AG04449 (cell line): ENCODE data around the gene DAB1.

ENCODE experiments used
- CTCF ChIA-PET: fragments of 350-600 bp; formaldehyde crosslinking; extraction: SDS; loops from one replicate; lab custom pipeline; 2021; ENCODE audit warnings: antibody characterized with exemption; lab: Yijun Ruan, JAX
- POLR2A ChIA-PET: fragments of 400-600, 350-600 bp; formaldehyde crosslinking; extraction: SDS; loops from one replicate; lab custom pipeline; 2020; ENCODE audit warnings: antibody characterized with exemption, inconsistent platforms; lab: Yijun Ruan, JAX
- DNase-seq: peaks from one replicate; pipeline ENCODE4 v3.0.0-alpha.2; 2010; ENCODE audit warnings: low read depth, low spot score
- H3K4me3 ChIP-seq: 2 replicates; pipeline ENCODE4 v1.5.1; 2011; ENCODE audit warnings: low read depth, mild to moderate bottlenecking, control low read depth, low read length
- TF ChIP-seq, protein P1 (sequence below): IDR thresholded peaks from one replicate; pipeline ENCODE4 v1.5.1; 2011; ENCODE audit warnings: mild to moderate bottlenecking, moderate library complexity, low read length, control low read depth, inconsistent platforms; ENCODE audit not compliant: insufficient read depth; ENCODE audit errors: missing control alignments

DAB1 gene

DNA sequence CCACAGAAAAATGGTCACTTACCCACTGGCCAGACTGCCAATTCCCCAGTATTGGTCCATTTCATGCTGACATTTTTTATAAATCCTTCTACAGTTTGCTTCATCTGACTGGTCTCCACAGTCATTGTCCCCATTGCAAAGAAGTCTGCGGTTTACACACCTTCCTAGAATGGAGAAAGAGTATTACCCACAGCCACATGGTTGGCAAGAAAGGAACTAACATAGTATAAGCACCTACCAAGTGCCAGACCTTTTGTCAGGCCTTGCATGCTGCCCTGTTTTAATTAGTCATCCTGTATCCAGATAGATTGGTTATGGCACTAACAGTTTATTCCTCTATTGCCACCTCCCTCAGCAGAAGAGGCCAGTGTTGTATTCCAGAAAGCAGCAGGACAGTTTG is 469.2 kb downstream of the DAB1 start:
- no peak for DNase-seq
- POLR2A ChIA-PET: no interaction called here
- H3K4me3 ChIP-seq: no peak overlapping the region
- CTCF ChIA-PET: no interaction called here
- TF ChIP-seq, protein P1, sequence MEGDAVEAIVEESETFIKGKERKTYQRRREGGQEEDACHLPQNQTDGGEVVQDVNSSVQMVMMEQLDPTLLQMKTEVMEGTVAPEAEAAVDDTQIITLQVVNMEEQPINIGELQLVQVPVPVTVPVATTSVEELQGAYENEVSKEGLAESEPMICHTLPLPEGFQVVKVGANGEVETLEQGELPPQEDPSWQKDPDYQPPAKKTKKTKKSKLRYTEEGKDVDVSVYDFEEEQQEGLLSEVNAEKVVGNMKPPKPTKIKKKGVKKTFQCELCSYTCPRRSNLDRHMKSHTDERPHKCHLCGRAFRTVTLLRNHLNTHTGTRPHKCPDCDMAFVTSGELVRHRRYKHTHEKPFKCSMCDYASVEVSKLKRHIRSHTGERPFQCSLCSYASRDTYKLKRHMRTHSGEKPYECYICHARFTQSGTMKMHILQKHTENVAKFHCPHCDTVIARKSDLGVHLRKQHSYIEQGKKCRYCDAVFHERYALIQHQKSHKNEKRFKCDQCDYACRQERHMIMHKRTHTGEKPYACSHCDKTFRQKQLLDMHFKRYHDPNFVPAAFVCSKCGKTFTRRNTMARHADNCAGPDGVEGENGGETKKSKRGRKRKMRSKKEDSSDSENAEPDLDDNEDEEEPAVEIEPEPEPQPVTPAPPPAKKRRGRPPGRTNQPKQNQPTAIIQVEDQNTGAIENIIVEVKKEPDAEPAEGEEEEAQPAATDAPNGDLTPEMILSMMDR: no peak

DNA sequence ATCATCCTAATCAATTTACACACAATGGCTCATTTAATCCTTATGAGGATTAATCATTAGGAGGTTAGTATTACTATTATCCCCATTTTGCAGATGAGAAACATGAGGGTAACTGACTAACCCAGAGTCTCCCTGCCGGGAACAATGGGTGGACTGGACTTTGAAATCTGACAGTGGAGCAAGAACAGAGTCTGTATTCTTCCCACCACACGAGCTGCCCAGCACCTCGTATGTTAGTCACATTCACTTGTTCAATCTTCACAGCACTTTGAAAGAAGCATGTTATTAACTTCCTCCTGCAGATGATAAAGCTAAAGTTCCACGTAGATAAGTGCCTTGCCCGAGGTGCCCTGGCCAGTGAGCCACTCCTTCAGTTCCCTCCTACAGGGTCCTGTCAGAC is 470.5 kb downstream of the DAB1 start:
- DNase-seq: no peak
- TF ChIP-seq, protein P1: no peak
- POLR2A ChIA-PET: no interaction called here
- CTCF ChIA-PET: no interaction called here
- no peak overlapping the region for H3K4me3 ChIP-seq

DNA sequence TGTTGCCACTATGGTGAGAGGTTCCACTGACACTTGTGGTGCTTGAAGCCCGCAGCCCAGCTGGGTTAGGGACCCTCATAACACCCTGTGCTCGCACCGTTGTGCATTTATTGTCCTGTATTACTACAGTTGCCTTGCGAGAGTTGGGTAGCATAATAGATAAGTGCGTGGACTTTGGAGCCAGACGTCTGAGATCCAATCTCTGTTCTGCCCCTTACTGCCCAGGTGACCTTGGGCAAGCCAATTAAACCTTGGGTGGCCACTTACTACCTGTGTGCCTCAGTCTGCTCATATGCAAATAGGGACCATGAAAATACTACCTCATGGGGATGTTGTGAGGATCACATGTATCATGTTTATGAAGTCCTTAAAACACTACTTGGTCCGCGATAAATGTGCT is 471.4 kb downstream of the DAB1 start:
- ChIA-PET CTCF (interaction anchor here (1.3 kb wide), 1 partner anchor 122 kb away, joined by 5 read pairs; no protein-coding TSS in a partner anchor), POLR2A (no interaction called here)
- no peak overlapping the region for H3K4me3 ChIP-seq
- TF ChIP-seq, protein P1: no peak
- no peak for DNase-seq

DNA sequence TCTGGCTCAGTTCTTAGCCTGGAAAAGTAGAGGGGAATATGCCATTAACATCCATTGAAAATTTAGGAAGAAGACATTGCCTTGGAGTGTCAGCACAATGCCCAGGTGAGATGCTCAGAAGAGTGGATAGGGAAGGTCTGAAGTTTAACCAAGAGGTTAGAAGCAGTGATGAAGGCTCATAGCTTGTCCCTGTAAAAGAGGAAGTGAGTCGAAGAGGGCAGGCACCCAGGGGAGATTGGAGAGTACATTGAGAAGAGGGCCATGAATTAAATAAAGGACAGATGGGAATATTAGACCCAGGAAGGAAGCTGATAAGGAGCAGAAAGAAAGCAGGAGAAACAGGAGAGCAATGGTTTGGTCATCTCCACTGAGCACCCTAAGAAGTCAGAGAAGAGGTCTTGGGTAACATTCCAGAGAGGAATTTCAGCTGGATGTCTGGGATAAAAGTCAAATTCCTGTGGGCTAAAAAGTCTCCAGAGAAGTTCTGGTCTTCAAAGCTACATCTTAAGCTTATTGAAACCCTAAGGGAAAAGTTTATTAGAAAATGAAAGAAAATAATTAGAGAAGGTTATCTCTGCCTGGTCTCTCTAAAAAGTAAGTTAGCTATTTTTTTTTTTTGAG is 475.3 kb downstream of the DAB1 start:
- TF ChIP-seq, protein P1: no peak
- DNase-seq: no peak
- ChIA-PET POLR2A (no interaction called here), CTCF (no interaction called here)
- no peak overlapping the region for H3K4me3 ChIP-seq
